Glutamatergic neuron (in vitro differentiated cells): ENCODE measurements around the gene RGCC. TPM values are rescaled to one million over a fixed set of nuclear protein-coding genes. Genes with fewer than 3 reads are reported as not detected.

Experiments
- DNase-seq: peaks from one replicate; pipeline ENCODE4 v3.0.0; 2022
- H3K27ac Mint-ChIP-seq: one replicate; pipeline ENCODE4 v1.8.0; 2020; ENCODE audit warnings: mild to moderate bottlenecking, mixed read lengths, inconsistent platforms; ENCODE audit not compliant: unreplicated experiment
- H3K27me3 Mint-ChIP-seq: one replicate; pipeline ENCODE4 v1.8.0; 2020; ENCODE audit warnings: mild to moderate bottlenecking, moderate library complexity, mixed read lengths, inconsistent platforms; ENCODE audit not compliant: unreplicated experiment
- H3K36me3 Mint-ChIP-seq: one replicate; pipeline ENCODE4 v1.8.0; 2020; ENCODE audit warnings: mild to moderate bottlenecking, mixed read lengths, inconsistent platforms; ENCODE audit not compliant: unreplicated experiment
- H3K4me1 Mint-ChIP-seq: one replicate; pipeline ENCODE4 v1.8.0; 2020; ENCODE audit warnings: mild to moderate bottlenecking, low read depth, mixed read lengths, inconsistent platforms; ENCODE audit not compliant: unreplicated experiment
- H3K4me3 Mint-ChIP-seq: one replicate; pipeline ENCODE4 v1.8.0; 2020; ENCODE audit warnings: mild to moderate bottlenecking, mixed read lengths, inconsistent platforms; ENCODE audit not compliant: unreplicated experiment
- H3K9me3 Mint-ChIP-seq: one replicate; pipeline ENCODE4 v1.8.0; 2020; ENCODE audit warnings: mild to moderate bottlenecking, moderate library complexity, mixed read lengths, inconsistent platforms; ENCODE audit not compliant: unreplicated experiment
- total RNA-seq: library from RNA; stranded (reverse); fragmentation: NEBNext Ultra II Directional; extraction: Animal tissue kit (Norgen Biotek cat#: 25700); gene quantifications from one replicate; pipeline ENCODE4 v1.2.1, GENCODE V29; 2021; ENCODE audit not compliant: unreplicated experiment
- TF ChIP-seq, protein P1 (sequence below): fragments of 200-600 bp; sonication (generic); IDR thresholded peaks from one replicate; pipeline ENCODE4 v1.5.0; 2021; ENCODE audit not compliant: partially characterized antibody, unreplicated experiment

The RGCC gene
- total RNA-seq, 1 donor from 2014 or later: not detected

- Mint-ChIP-seq H3K36me3 (no peaks in the 10 kb centered on the region), H3K27me3 (peaks cover 3% of the 10 kb centered on the region), H3K4me3 (no peak overlapping the region), H3K9me3 (no peaks in the 10 kb centered on the region), H3K27ac (no peak overlapping the region), H3K4me1 (no peaks in the 10 kb centered on the region)
- TF ChIP-seq, protein P1, sequence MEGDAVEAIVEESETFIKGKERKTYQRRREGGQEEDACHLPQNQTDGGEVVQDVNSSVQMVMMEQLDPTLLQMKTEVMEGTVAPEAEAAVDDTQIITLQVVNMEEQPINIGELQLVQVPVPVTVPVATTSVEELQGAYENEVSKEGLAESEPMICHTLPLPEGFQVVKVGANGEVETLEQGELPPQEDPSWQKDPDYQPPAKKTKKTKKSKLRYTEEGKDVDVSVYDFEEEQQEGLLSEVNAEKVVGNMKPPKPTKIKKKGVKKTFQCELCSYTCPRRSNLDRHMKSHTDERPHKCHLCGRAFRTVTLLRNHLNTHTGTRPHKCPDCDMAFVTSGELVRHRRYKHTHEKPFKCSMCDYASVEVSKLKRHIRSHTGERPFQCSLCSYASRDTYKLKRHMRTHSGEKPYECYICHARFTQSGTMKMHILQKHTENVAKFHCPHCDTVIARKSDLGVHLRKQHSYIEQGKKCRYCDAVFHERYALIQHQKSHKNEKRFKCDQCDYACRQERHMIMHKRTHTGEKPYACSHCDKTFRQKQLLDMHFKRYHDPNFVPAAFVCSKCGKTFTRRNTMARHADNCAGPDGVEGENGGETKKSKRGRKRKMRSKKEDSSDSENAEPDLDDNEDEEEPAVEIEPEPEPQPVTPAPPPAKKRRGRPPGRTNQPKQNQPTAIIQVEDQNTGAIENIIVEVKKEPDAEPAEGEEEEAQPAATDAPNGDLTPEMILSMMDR: no peak
- no peak for DNase-seq
Observed at GRCh38 chr13:41505209-41505835, 48.0 kb downstream of the RGCC start.

- no peaks in the 10 kb centered on the region for H3K4me1 Mint-ChIP-seq
- TF ChIP-seq, protein P1: no peak
- no peaks in the 10 kb centered on the region for H3K9me3 Mint-ChIP-seq
Observed at GRCh38 chr13:41506312-41506711, 49.0 kb downstream of the RGCC start.

GRCh38 chr13:41509971-41510370 lies 52.6 kb downstream of the RGCC start:
- TF ChIP-seq, protein P1: no peak
- Mint-ChIP-seq H3K36me3 (no peaks in the 10 kb centered on the region), H3K27me3 (peaks cover 3% of the 10 kb centered on the region), H3K4me3 (no peak overlapping the region), H3K9me3 (peaks cover 2% of the 10 kb centered on the region), H3K4me1 (no peaks in the 10 kb centered on the region), H3K27ac (no peak overlapping the region)
- no peak for DNase-seq

More at GRCh38 chr13:41506312-41506711, 49.0 kb downstream of the RGCC start:
- H3K4me3 Mint-ChIP-seq: no peak overlapping the region
- no peak for DNase-seq
- H3K36me3 Mint-ChIP-seq: no peaks in the 10 kb centered on the region
- H3K27ac Mint-ChIP-seq: no peak overlapping the region
- peaks cover 3% of the 10 kb centered on the region for H3K27me3 Mint-ChIP-seq

DNA sequence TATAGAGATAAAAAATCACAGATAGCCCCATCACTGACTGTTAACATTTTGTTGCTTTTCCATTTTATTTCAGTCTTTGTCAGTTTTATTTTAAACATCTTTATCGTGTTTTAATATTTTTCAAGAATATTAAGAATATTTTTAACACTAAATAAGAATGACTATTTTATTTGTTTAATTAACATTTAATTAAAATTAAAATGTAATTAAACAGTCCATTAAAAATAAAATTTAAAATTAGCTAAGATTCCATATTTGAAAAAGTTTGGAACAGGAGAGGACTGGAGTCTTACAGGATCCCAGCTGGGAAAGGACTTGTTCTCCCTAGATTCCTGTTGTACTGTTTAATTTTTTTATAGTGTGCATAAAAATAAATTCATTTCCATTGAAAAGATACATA lies 54.5 kb downstream of the RGCC start:
- no peak overlapping the region for H3K27ac Mint-ChIP-seq
- TF ChIP-seq, protein P1: no peak
- no peaks in the 10 kb centered on the region for H3K4me1 Mint-ChIP-seq
- H3K27me3 Mint-ChIP-seq: peaks cover 3% of the 10 kb centered on the region
- peaks cover 2% of the 10 kb centered on the region for H3K9me3 Mint-ChIP-seq
- H3K36me3 Mint-ChIP-seq: no peaks in the 10 kb centered on the region
- no peak for DNase-seq
- no peak overlapping the region for H3K4me3 Mint-ChIP-seq

GRCh38 chr13:41512441-41512840 lies 55.1 kb downstream of the RGCC start:
- TF ChIP-seq, protein P1: no peak
- no peak for DNase-seq
- no peaks in the 10 kb centered on the region for H3K4me1 Mint-ChIP-seq
- H3K4me3 Mint-ChIP-seq: no peak overlapping the region
- H3K36me3 Mint-ChIP-seq: no peaks in the 10 kb centered on the region
- H3K27ac Mint-ChIP-seq: no peak overlapping the region
- peaks cover 3% of the 10 kb centered on the region for H3K27me3 Mint-ChIP-seq
- H3K9me3 Mint-ChIP-seq: peaks cover 2% of the 10 kb centered on the region
